ENCODE results near the gene CDC26.
"Not testable (repeated sequence)": the region's sequence is repeated elsewhere in the genome, so short reads cannot be mapped to it uniquely, and the experiment has no call there.

Gene CDC26

DNA sequence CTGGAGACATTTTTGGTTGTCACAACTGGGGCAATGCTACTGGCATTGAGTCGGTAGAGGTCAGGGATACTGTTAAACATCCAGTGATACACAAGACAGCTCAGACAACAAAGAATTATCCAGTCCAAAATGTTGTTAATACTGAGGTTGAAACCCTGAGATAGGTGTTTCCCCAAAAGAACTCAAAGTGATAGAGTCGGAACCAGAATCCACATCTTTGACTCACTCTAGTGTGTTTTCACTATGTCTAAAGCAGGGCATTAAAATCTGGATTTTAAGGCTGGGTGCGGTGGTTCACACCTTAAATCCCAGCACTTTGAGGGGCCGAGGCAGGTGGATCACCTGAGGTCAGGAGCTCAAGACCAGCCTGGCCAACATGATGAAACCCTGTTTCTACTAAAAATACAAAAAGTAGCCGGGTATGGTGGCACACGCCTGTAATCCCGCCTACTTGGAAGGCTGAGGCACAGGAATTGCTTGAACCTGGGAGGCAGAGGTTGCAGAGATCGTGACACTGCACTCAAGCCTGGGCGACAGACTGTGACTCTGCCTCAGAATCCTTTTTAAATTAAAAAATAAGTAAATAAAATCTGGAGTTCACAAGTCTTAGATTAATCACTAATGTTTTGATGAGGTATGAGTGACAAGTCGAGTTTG, 37.0 kb downstream of the CDC26 start:
- TF ChIP-seq, protein P1, sequence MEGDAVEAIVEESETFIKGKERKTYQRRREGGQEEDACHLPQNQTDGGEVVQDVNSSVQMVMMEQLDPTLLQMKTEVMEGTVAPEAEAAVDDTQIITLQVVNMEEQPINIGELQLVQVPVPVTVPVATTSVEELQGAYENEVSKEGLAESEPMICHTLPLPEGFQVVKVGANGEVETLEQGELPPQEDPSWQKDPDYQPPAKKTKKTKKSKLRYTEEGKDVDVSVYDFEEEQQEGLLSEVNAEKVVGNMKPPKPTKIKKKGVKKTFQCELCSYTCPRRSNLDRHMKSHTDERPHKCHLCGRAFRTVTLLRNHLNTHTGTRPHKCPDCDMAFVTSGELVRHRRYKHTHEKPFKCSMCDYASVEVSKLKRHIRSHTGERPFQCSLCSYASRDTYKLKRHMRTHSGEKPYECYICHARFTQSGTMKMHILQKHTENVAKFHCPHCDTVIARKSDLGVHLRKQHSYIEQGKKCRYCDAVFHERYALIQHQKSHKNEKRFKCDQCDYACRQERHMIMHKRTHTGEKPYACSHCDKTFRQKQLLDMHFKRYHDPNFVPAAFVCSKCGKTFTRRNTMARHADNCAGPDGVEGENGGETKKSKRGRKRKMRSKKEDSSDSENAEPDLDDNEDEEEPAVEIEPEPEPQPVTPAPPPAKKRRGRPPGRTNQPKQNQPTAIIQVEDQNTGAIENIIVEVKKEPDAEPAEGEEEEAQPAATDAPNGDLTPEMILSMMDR (IDR thresholded peaks at IDR 0.05; ENCODE audit: extremely low read depth, missing control alignments): no peak

GRCh38 chr9:113237026-113237425, 38.3 kb downstream of the CDC26 start:
- TF ChIP-seq, protein P1 (IDR thresholded peaks at IDR 0.05; ENCODE audit: extremely low read depth, missing control alignments): no peak
- DNase-seq (ENCODE audit: low spot score): no peak

More for the DNA sequence above, 37.0 kb downstream of the CDC26 start:
- no peak for DNase-seq (ENCODE audit: low spot score)

DNA sequence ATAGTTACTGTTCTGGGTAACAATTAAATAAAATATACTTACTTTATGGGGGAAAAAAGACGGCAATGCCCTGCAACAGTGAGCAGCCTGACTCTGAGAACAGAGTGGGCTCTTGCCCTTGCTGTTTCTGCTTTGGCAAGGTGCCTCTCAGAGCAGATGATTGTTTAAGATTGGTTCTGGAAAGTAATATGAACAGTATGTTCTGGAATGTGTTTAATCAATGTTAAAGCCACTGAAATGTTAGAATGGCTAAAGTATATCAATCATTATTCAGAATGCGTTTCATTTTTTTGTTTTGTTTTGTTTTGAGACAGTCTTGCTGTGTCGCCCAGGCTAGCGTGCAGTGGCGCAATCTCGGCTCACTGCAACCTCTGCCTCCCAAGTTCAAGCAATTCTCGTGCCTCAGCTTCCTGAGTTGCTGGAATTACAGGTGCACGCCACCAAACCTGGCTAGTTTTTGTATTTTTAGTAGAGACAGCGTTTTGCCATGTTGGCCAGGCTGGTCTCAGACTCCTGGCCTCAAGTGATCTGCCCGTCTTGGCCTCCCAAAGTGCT, 39.6 kb downstream of the CDC26 start:
- DNase-seq (ENCODE audit: low spot score): not testable (repeated sequence)

GRCh38 chr9:113231701-113232100, 43.7 kb downstream of the CDC26 start:
- DNase-seq (ENCODE audit: low spot score): no peak
- TF ChIP-seq, protein P1 (IDR thresholded peaks at IDR 0.05; ENCODE audit: extremely low read depth, missing control alignments): no peak

DNA sequence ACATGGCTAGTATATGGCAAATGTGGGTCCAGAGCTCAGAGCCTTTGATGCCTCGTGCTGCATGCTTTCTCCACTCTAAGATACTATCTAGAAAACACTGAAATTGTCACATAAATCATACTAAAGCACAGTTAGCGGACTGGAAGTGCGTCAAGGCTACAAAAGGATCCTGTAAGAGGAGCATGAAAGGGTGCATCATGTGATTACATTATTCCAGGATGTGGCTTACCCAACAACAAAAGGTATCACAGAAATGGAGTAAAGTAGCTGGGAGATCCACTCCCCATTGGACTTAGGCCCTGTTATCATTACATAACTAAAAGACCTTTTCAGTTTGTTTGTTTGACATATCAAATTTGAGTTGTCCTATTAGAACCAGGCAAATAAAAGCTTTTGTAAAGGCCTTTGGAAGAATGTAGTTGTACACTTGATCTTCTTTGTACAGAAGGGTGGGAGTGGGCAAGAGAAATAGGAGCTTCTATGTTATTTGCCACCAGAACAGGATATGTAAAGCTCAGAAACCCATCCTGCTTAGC, 47.2 kb downstream of the CDC26 start:
- TF ChIP-seq, protein P1 (IDR thresholded peaks at IDR 0.05; ENCODE audit: extremely low read depth, missing control alignments): no peak
- no peak for DNase-seq (ENCODE audit: low spot score)

GRCh38 chr9:113227436-113227835, 47.9 kb downstream of the CDC26 start:
- DNase-seq (ENCODE audit: low spot score): no peak
- TF ChIP-seq, protein P1 (IDR thresholded peaks at IDR 0.05; ENCODE audit: extremely low read depth, missing control alignments): no peak

- TF ChIP-seq, protein P1 (IDR thresholded peaks at IDR 0.05; ENCODE audit: extremely low read depth, missing control alignments): no peak
- DNase-seq (ENCODE audit: low spot score): no peak
Observed at GRCh38 chr9:113223963-113224362, 51.4 kb downstream of the CDC26 start.

DNA sequence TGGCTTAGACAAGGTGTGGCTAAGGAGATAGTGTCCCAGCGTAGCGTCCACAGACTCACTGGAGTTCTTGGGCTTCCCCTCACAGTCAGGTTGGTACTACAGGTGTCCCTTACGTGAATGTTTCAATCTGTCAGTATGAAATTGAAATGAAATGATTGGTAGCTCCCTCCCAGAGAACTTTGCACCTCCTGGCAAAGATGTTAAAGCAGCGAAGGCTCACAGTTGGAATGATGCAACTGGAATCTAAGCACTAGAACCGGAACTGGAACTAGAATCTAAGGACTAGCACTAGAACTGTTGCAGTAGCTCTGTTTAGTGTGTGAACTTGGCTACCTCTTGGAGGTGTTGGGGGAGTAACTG, 52.9 kb downstream of the CDC26 start:
- DNase-seq (ENCODE audit: low spot score): no peak
- TF ChIP-seq, protein P1 (IDR thresholded peaks at IDR 0.05; ENCODE audit: extremely low read depth, missing control alignments): no peak
